ENCODE results near the gene SYTL2.
A peak's percentile ranks its signal among the peaks of the same experiment; 100 is the strongest.
"Not testable (repeated sequence)": the region's sequence is repeated elsewhere in the genome, so short reads cannot be mapped to it uniquely, and the experiment has no call there.

Gene SYTL2

GRCh38 chr11:85656777-85657176, 154.2 kb downstream of the SYTL2 start:
- no peak for DNase-seq (ENCODE audit: low read depth in 2 of 2)

- not testable (repeated sequence) for DNase-seq (ENCODE audit: low read depth in 2 of 2)
Observed at GRCh38 chr11:85654343-85654742, 156.6 kb downstream of the SYTL2 start.

- no peak for DNase-seq (ENCODE audit: low read depth in 2 of 2)
Observed at GRCh38 chr11:85652786-85653447, 158.0 kb downstream of the SYTL2 start.

GRCh38 chr11:85651118-85651517, 159.8 kb downstream of the SYTL2 start:
- no peak for DNase-seq (ENCODE audit: low read depth in 2 of 2)

GRCh38 chr11:85647604-85648299, 163.2 kb downstream of the SYTL2 start, which contains the start of gene TMEM126A:
TSS of gene TMEM126A (plus strand) at chr11:85647967. CDS start at chr11:85650256, 2,289 bp downstream.
- peak; percentile 84 to 89 for DNase-seq (ENCODE audit: low read depth in 2 of 2)

- no peak for DNase-seq (ENCODE audit: low read depth in 2 of 2)
Observed at GRCh38 chr11:85647078-85647477, 163.9 kb downstream of the SYTL2 start.
